Pancreas (tissue), 10 donors: ENCODE data around the gene MGST2. TPM values are rescaled to one million over a fixed set of nuclear protein-coding genes. Genes with fewer than 3 reads are reported as not detected.
A peak's percentile ranks its signal among the peaks of the same experiment; 100 is the strongest.

Source experiments
- ATAC-seq, 4 donors: fragments of 200-7000 bp; cut with Tn5 transposase; one replicate each; pipeline versions ENCODE4 v1.8.0 to v1.9.1; 2020; ENCODE audit warnings: mild to moderate bottlenecking in 4 of 4, moderate library complexity in 4 of 4
- DNase-seq, 6 donors: peaks; one replicate each; pipeline ENCODE4 v3.0.0-alpha.2; 2020
- FAIRE-seq: peaks from 2 replicates; lab custom pipeline; 2012; peaks lifted over from hg19 to GRCh38; lab: Jason Lieb, UNC
- H3K27ac ChIP-seq, 4 donors: fragments of 200-600 bp; sonication (generic); 1 replicate in 3 of 4; 2 replicates in 1 of 4; pipeline versions ENCODE4 v1.5.0 to v1.8.0; 2020
- H3K27me3 ChIP-seq, 4 donors: fragments of 200-600 bp; one replicate each; pipeline ENCODE4 v1.8.0; 2021
- H3K36me3 ChIP-seq, 3 donors: fragments of 200-600 bp; sonication (generic) in 1 of 3; one replicate each; pipeline versions ENCODE4 v1.5.0 to v1.8.0; 2020 to 2021
- H3K4me1 ChIP-seq, 3 donors: fragments of 200-600 bp; one replicate each; pipeline ENCODE4 v1.8.0; 2021
- H3K4me3 ChIP-seq, 4 donors: fragments of 200-600 bp; sonication (generic) in 2 of 4; one replicate each; pipeline versions ENCODE4 v1.5.0 to v1.8.0; 2020 to 2021
- H3K9me3 ChIP-seq, 4 donors: fragments of 200-600 bp; one replicate each; pipeline ENCODE4 v1.8.0; 2021
- WGBS, 2 donors: extraction: QIAGEN DNeasy Blood & Tissue Kit; methylation state at CpG; one replicate each; pipeline ENCODE4 v1.1.7; 2013; 5-methylcytosine and 5-hydroxymethylcytosine counted together
- intact Hi-C, 3 donors: fragments of 100-400 bp; cut with DNase I; formaldehyde crosslinking; loops; one replicate each; pipeline versions ENCODE4 v1.11.1 to v1.14.2; 2022
- polyA plus RNA-seq, 2 donors: library from polyadenylated mRNA; stranded (reverse); fragments of 200-250 nt; gene quantifications; one replicate each; pipeline ENCODE4 v1.2.3, GENCODE V29; 2013
- total RNA-seq, 6 donors: library from RNA; stranded (reverse); fragmentation: NEBNext Ultra II Directional in 4 of 6; extraction: Animal tissue kit (Norgen Biotek cat#: 25700) in 4 of 6; gene quantifications; one replicate each; pipeline versions ENCODE4 v1.2.1 to v1.2.4, GENCODE V29; 2021 to 2023
- TF ChIP-seq, protein P1 (sequence below), 4 donors: fragments of 200-600 bp; sonication (generic) in 3 of 4; IDR thresholded peaks; one replicate each; pipeline versions ENCODE4 v1.5.0 to v1.8.0; 2021; ENCODE audit warnings: antibody characterized with exemption in 4 of 4
- donor health status: healthy with polysubstance abuse.
- donor health status: DM: no; HTN: no; CAD: no; lungs with moderate emphysema.
- donor health status: DM: no; HTN: no; CAD: no.
- donor health status: control.
- donor health status: control.
- donor health status: Bipolar disorder and iron deficiency.
- donor health status: DM: yes; HTN: yes; CAD: no.
- donor health status: DM: no; HTN: no; CAD: no.
- donor health status: DM: no; HTN: no; CAD: no.
- donor health status: DM: yes; HTN: yes; CAD: no.

Gene MGST2
- total and polyA plus RNA-seq, 8 donors: 23.9 to 60.8 (median 33.2) TPM

DNA sequence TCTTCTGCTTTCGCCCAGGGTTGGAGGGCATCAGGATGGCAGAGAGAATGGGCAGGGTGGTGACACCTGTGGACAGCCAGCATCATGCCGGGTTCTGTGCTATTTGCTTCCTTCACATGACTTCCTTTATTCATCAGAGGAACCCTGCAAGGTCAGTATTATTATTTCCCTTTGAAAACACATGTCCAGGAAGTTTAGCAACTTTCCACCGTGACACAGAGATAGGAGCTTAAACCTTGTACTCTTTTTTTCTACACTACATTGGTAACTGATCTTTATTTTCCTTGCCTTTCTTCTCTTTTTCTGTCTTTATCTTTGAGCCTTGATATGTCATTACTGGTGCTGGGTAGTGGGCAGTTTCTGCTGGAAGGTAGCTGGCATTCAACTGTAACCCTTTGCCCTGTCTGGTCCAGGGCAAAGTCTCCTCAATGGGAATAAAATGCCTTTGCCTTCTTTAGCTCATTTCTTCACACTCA, 5.0 kb upstream of the MGST2 start:
- TF ChIP-seq, protein P1, sequence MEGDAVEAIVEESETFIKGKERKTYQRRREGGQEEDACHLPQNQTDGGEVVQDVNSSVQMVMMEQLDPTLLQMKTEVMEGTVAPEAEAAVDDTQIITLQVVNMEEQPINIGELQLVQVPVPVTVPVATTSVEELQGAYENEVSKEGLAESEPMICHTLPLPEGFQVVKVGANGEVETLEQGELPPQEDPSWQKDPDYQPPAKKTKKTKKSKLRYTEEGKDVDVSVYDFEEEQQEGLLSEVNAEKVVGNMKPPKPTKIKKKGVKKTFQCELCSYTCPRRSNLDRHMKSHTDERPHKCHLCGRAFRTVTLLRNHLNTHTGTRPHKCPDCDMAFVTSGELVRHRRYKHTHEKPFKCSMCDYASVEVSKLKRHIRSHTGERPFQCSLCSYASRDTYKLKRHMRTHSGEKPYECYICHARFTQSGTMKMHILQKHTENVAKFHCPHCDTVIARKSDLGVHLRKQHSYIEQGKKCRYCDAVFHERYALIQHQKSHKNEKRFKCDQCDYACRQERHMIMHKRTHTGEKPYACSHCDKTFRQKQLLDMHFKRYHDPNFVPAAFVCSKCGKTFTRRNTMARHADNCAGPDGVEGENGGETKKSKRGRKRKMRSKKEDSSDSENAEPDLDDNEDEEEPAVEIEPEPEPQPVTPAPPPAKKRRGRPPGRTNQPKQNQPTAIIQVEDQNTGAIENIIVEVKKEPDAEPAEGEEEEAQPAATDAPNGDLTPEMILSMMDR (IDR thresholded peaks at IDR 0.05): no peak
- FAIRE-seq (no peak), ATAC-seq (no peak), DNase-seq (no peak)
- Histone ChIP-seq H3K36me3 (no peaks in the 10 kb centered on the region), H3K4me3 (no peak overlapping the region), H3K4me1 (peaks cover 13 to 29% (median 19%) of the 10 kb centered on the region in 3 donors), H3K27ac (no peak overlapping the region), H3K27me3 (no peaks in the 10 kb centered on the region), H3K9me3 (no peaks in the 10 kb centered on the region)
- WGBS, 2 donors: 55 to 60% methylated on average over 3 of the region's 3 CpGs
- intact Hi-C loops: no loop called here

DNA sequence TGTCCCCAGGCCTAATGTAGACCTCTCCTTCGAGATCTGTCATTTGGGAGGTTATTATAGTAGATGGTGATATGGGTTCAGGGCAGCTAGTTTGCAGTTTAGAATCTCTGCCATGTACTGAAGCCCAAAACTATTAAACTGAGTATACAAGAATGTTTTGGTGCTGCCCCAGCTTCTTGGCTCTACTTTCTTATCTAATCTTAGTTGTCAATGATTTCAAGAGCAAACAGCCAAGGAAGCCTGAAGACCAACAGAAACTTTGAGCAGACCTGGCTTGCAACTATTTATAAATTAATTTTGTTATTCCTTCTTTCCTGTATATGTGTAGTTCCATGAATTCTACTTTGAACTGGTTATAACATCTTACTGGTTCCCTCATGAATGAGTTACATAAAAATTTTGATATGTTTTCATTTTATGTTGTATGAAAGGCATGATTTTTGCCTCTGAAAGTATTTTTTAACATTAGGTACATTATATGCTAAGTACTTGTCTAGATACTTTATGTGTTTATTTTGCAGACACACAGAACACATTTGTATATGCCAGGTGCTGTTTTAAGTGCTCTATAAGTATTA, 2.0 kb upstream of the MGST2 start:
- peak overlapping the region in 2 of 4 donors; percentile 89 to 94 for H3K27ac ChIP-seq
- ATAC-seq: no peak

DNA sequence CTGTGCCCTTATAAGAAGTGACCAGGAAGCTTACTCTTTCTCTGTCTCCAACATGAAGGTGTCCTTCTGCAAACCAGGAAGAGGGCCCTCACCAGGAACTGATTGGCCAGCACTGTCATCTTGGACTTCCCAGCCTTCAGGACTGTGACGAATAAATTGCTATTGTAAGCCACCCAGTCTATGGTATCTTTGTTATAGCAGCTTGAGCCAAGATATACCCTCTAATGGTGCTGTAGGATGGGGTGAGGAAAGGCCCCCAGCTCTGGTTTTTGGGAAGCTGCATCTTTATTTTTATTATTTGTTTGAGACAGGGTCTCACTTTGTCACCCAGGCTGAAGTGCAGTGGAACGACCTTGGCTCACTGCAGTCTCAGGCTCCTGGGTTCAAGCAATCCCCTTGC, 1.2 kb upstream of the MGST2 start:
- no peak overlapping the region for H3K4me3 ChIP-seq
- TF ChIP-seq, protein P1 (IDR thresholded peaks at IDR 0.05): no peak
- no peaks in the 10 kb centered on the region for H3K27me3 ChIP-seq
- H3K27ac ChIP-seq: peak overlapping the region in 2 of 4 donors; percentile 89 to 94
- peaks cover 13 to 29% (median 25%) of the 10 kb centered on the region in 3 donors for H3K4me1 ChIP-seq
- H3K36me3 ChIP-seq: no peaks in the 10 kb centered on the region
- FAIRE-seq: no peak
- WGBS, 2 donors: 82 to 85% methylated on average over 2 of the region's 2 CpGs
- intact Hi-C loops: no loop called here
- no peak for DNase-seq
- no peak for ATAC-seq
- H3K9me3 ChIP-seq: no peaks in the 10 kb centered on the region

More for the DNA sequence above, 2.0 kb upstream of the MGST2 start:
- no peak overlapping the region for H3K4me3 ChIP-seq
- DNase-seq: no peak
- no peak for FAIRE-seq
- 31 to 43% methylated on average over 1 of the region's 1 CpG for WGBS, 2 donors
- H3K27me3 ChIP-seq: no peaks in the 10 kb centered on the region
- no peaks in the 10 kb centered on the region for H3K36me3 ChIP-seq
- peaks cover 13 to 29% (median 25%) of the 10 kb centered on the region in 3 donors for H3K4me1 ChIP-seq
- no peaks in the 10 kb centered on the region for H3K9me3 ChIP-seq
- intact Hi-C loops: no loop called here
- TF ChIP-seq, protein P1 (IDR thresholded peaks at IDR 0.05): no peak

DNA sequence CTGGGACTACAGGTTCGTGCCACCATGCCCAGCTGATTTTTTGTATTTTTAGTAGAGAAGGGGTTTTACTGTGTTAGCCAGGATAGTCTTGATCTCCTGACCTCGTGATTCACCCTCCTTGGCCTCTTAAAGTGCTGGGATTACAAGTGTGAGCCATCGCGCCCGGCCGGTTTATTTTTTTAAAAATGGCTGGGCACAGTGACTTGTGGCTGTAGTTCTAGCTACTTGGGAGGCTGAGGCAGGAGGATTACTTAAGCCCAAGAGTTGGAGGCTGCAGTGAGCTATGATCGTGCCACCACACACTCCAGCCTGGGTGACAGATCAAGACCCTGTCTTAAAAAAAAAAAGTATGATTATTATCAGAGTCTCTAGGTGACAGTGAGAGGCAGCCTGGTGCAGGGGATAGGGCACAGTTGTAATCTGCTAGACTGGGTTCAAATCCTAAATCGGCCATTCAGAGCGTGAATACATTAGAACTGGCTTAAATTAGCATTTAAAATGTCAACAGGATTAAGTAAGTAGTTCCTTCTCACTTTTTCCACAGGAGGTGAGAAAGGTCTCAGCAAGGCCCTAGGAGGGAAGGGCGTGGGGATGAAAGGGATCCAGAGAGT, 435 bp upstream of the MGST2 start:
- Histone ChIP-seq H3K4me3 (peak overlapping the region in 3 of 4 donors; percentile 30 to 52 (median 44)), H3K27me3 (no peaks in the 10 kb centered on the region), H3K4me1 (peaks cover 13 to 29% (median 25%) of the 10 kb centered on the region in 3 donors), H3K27ac (peak overlapping the region; percentile 72 to 94 (median 87)), H3K9me3 (no peaks in the 10 kb centered on the region), H3K36me3 (no peaks in the 10 kb centered on the region)
- DNase-seq (no peak), ATAC-seq (no peak), FAIRE-seq (no peak)
- WGBS, 2 donors: 54 to 56% methylated on average over 10 of the region's 10 CpGs
- TF ChIP-seq, protein P1 (IDR thresholded peaks at IDR 0.05): no peak
- intact Hi-C loops: no loop called here
